HG02840 (cell line): ENCODE data around the gene DCP1A.

Source experiments
- ATAC-seq: cut with Tn5 transposase; IDR thresholded peaks from one replicate; pipeline ENCODE4 v1.9.1; 2021; ENCODE audit warnings: mild to moderate bottlenecking, moderate library complexity, moderate number of reproducible peaks; ENCODE audit not compliant: unreplicated experiment, low FRiP score

Gene DCP1A

DNA sequence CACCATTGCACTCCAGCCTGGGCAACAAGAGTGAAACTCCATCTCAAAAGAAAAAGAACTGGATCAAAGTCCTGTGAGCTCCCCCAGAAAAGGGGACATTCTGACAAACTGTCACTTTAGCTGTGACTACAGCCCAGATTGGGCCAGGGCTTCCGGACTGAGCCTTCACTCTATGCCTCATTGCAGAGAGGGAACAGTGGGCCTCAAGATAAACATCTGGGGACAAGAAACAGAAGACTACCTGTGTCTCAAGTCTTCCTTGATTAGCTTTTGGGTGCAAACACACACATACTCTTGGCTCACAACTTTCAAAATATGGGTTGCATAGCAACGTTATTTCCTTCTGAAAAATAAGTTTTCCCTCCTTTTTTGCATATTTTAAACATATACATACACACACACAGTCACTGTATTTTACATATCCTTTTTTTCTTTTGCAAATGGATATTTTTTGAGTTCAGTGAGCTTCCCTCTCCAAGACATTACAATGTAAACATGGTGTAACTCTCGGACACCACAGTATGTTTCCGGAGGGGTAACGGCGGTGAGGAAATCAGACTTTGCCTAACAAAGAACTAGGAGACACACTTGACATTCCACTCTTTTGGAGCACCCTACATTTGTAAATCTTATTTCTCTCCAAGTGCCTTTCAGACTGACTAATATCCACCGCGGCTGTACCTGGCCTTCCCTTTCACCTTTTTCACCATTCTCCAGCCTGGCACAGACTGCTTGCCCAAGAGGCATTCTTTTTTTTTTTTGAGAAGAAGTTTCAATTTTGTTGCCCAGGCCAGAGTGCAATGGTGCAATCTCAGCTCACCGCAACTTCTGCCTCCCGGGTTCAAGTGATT, 95.0 kb downstream of the DCP1A start:
- no peak for ATAC-seq

DNA sequence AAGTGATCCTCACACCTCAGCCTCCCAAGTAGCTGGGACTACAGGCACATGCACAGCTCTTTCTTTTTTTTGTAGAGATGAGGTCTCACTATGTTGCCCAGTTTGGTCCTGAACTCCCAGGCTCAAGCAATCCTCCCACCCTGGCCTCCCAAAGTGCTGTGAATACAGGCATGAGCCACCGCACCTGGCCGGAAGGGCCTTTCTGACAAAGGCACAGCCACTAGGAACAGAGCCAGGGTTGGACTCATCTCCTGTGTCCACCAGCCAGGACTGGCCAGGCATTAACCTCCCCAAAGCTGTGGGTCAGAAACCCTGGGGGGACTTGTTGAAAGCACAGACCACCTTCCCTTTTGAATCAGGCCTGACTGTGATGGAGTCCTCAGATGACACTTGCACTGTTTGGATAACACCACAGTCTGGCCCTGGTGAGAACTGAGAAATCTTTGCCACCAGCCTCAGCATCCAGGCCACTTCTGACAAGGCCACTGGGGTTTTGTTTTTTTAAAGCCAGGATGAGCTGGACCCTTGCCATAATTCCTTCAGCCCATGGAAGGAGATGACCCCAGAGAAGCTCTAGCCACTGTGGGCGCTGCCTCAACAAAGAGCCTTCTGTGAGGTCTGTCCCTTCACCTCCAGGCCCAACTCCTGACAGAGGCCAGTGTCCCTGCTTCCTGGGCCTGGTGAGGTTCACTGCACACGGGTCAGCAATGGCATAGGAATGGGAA, 96.3 kb downstream of the DCP1A start:
- ATAC-seq, result no peak

DNA sequence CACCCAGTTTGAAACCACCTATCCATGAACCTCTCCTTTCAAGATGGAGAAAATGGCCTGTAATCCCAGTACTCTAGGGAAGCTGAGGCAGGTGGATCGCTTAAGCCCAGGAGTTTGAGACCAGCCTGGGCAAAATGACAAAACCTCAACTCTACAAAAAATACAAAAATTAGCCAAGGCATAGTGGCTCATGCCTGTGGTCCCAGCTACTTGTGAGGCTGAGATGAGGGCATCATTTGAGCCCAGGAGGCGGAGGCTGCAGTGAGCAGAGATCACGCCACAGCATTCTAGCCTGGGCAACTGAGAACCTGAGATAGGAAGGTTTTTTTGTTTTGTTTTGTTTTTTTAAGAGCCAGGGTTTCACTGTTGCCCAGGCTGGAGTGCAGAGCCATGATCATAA, 96.9 kb downstream of the DCP1A start:
- no peak for ATAC-seq

DNA sequence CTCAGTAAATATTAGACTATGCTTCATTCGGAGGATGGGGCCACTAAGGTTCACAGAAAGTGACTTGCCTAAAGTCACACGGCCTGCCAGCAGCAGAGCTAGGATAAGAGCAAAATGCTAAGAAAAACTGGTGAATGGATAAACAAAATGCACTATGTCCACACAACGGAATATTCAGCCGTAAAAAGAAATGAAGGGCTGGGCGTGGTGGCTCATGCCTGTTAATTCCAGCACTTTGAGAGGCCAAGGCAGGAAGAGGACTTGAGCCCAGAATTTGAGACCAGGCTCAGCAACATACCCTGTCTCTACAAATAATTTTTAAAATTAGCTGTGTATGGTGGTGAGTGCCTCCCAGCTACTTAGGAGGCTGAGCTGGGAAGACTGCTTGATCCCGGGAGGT, 99.2 kb downstream of the DCP1A start:
- ATAC-seq, result no peak

DNA sequence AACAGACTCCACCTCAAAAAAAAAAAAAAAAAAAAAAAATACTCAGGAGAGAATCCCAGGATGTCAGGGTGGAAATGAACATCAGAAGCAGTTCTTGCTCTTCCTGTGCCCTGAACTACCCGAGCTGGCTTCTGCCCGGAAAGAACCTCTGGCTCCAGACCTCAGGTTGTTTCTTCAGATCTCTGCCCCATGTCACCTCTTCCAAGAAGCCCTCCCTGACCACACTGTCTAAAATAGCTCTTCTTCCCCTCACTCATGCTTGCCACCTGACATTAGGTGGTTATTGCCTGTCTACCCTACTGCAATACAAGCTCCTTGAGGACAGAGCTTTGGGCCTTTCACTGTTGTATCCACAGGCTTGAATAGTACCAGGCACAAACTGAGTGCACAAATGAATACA, 99.7 kb downstream of the DCP1A start:
- ATAC-seq, result no peak

DNA sequence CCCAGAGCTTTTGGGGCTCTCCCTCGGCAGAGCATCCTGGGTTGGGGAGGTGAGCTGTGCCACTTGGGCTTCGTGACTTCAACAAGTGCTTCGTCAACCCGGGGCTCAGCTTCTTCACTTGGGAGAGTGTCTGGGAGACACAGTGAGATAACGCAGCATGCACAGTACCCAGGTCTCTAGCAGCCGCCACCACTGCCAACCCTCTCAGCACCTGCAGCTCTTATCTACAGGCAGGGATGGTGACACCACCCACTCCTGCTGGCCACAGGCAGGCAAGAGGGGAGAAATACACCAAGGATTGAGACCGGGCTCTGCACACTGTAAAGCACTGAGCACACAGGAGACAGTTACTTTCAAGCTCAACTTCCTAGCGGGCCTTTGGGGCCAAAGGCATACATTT, 103.1 kb downstream of the DCP1A start:
- no peak for ATAC-seq

DNA sequence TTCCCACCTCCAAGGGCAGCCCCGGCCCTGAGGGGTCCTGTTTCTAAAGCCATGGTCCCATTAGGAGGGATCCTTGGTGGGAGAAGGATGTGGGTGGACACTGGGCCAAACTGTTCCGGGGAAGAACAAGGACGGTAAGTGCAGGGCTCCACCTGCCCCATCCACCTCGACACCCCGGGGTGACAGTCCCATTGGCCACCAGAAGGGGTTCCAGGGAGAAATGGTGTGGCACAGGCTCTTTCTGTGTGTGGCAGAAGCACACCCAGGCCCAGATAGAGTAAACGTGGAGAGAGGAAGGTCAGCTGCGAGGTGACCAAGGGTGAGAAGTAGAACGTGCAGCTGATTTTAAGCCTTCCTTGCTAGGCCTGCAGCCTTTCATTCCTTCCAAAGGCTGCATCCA, 103.6 kb downstream of the DCP1A start:
- no peak for ATAC-seq

DNA sequence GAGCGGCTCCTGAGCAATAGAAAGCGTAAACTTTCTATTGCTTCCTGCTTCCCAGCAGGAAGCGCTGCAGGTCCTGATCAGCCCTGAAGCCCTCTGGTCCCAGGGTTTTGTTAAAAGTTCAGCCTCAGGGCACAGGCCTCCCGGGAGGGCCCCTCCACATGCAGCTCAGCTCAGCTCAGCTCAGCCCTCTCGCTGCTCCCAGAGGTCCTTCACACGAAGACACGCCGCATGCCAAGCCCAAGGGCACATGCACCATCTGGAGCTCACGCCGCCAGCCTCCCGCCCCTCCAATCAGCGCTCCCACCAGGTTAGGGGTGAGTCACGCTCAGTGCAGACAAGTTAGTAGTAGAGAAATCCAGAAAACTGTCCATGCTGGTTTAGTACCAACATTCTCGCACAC, 104.2 kb downstream of the DCP1A start:
- ATAC-seq, result no peak

DNA sequence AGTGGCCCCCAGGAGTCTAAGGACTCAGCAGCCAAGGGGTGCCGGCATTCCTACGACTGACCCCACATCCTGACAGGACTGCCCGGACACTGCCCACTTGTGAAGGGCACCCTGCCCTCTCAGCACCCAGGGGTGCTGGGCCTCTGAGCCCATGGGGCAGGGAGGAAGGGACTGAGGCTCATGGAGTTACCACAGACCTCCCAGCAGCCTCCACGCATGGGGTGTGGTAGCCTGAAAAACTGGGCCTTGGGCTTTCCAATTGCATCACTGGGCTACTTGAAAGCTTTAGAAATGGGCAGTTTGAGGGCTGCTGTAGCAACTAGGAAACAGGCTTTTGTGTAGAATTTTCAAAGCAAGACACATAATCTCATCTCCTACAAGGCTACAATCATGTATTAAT, 104.7 kb downstream of the DCP1A start:
- ATAC-seq, result no peak

DNA sequence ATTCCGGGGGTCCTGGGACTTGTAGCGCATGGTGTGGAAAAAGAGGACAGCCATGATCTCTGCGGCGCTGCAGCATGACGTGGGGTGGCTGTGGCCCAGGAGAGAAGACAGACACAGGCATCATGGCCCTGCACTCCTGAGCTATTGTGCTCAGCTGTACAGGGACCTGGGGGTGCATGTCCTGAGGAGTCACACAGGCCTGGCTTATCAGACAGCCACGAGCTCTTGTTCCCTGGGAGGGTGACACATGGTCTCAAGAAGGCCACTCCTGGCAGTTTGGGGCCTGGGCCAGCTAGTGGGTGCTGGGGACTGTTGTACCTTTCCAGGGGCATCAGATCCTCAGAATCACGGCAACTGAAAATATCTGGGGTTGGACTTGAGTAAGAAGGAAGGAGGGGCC, 105.2 kb downstream of the DCP1A start:
- ATAC-seq, result no peak

DNA sequence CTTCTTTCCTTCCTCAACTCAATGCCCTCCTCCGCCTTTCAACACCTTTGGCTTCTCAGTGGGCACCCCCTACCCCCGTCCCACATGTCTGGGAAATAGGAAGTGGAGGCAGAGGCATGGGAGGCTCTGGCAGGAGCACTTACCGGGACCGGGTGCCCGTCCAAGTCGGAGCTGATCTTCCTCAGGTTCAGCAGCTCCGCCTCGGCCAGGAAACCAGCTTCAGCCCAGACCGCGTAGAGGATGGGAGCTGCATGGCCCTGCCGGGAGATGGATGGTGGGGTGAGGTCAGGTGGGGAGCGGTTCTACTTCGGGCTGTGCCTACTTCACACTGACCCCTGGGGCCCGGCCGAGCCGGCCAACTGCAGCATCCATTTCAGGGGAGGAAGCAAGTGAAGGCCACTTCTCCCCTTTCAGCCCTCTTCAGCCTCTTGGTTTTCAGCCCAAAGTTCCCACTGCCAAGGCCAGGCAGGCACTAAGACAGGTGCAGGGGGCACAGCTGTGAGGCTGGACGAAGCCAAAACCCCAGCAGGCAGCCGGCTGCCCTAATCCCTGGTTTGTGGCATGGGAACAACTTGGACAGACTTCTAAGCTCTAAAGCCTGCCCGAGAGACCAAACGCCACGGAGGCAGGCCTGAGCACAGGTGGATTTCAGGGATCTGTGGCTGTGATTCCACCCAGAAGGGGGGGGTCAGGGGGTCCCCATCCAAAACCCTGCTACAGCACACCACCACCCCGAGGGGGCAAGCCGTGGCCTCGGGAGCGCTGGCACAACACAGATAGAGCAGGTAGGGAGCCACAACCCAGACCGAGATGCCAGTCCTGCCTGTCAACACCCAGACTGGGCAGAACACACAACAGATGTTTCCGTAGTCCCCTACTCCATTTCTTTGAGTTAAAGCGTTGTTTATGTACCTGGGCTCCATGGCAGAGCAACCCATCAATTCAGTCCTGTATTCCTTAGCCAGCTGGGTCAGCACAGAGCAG, 106.1 kb downstream of the DCP1A start:
- no peak for ATAC-seq

DNA sequence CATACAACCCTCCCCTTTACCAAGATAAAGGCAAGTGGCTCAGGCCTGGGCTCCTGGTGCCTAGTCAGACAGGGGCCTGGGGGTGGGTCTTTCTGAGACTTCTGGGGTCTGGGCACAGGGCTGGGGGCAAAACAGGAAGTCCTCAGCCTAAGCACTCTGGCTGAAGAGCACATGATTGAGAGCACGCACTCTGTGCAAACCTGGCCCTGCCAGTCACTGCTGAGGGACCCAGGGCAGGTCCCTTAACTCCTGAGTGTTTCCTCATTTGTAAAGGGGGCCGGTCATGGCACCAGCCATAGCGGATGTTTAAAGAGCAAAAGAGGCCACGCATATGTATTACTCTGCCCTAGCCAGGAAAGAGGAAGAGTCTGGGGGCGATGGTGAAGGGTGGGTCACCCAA, 107.5 kb downstream of the DCP1A start:
- no peak for ATAC-seq

DNA sequence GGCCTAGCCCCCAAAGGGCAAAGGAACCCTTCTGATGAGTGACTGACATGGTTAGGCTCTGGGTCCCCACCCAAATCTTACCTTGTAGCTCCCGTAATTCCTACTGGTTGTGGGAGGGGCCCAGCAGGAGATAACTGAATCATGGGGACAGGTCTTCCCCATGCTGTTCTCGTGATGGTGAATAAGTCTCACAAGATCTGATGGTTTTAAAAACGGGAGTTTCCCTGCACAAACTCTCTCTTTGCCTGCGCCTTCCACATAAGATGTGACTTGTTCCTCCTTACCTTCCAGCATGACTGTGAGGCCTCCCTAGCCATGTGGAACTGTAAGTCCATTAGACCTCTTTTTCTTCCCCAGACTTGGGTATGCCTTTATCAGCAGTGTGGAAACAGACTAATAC, 108.5 kb downstream of the DCP1A start:
- ATAC-seq, result no peak

DNA sequence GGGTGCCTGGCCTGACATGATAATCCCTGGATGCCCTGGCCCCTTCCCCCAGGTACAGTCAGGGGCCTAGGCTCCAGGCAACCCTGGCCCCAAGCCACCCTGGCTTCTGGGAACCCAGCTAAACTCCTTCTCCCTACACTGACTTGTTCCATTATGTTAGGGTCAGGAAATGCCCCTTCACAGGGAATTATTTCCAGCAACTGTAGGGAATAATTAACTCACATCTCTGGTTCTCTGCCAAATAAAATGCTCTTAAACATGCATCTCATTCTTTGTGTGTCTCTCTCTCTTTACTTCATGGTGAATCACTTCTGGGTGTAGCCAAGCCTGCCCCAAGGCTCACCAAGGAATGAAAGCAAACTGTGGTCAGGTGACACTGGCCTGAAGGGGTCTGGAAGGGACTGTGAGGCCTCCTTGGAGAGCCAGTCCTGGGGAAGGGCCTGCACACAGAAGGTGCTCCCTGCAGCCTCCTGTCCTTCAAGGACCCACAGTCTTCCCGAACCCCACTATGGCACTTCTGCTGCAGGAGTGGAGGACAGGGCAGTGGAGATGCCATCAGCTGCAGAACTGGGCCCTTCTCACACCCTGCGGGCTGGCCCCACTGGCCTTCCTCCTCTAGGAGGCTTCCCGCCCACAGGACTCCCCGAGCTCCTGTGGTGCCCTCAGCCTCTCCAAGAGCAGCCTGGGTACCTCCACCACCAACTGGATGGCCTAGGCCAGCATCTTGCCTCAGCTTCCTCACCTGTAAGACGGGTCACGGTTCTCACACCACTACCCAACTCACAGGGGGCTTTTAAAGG, 109.1 kb downstream of the DCP1A start:
- no peak for ATAC-seq

DNA sequence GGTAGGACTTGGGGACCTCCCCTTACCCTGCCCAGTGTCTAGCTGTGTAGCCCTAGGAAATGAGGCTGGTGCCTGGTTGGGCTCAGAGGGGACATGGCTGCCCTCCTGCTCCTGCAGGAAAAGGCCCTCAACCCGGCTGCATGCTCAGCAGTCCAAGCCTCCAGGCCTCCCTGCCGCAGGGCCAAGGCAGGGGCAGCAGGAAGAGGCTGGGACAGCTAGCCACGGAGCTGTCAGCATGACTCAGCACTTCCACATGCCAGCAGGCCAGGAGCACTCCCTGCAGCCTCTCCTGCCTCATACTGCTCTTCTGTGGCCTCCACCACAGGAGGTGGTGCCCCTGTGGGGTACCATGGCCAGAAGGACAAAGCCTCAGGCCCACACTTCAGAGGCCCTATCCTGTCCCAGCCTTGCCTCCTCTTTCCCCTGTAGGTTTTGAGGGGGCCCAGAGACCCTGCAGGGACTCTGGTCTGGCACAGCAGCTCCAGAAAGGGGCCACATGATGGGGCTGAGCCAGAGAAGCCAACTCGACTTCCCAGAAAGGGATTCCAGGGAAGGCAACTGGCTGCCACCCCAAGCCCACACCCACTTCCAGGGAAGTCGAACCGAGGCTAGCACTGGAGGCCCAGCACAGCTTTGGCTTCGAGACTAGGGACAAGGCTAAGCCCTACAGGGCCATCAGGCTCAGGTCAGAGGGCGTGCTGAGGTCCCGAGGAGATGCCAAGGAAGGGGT, 111.1 kb downstream of the DCP1A start:
- ATAC-seq, result no peak

DNA sequence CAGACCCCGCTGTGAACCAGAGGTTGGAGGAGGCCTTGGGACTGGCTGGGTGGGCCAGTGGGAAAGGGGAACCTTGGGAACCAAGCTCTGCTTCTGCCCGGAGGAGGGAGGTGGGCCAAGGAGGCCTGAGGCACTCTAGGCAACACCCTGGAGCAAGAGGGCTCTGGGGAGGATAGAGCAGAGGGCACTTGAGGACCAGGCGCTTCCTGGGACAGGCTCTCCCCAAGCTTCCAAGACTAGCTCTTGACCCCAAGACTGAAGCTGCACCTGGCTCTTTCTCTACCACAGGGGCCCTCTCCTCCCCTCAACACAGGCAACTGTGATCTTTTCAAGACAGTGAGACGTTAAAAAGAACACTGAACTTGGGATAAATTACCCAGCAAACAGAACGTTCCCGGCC, 111.8 kb downstream of the DCP1A start:
- ATAC-seq, result no peak

DNA sequence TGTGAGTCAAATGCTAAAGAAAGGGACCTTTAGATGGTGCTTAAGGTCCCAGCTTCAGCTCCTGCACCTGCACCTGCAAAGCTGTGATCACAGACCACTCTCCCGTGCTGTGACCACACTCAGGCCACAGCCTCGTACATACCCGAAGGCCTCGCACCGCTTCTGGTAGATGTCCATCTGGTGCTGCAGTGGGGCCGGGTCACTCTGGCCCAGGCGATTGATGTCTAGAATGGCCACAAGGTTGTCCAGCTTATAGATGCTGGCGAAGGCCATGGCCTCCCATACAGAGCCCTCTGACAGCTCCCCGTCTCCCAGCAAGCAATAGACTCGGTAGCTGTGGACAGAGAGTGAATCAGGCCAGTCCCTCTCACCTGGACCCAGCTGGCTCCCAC, 112.5 kb downstream of the DCP1A start:
- no peak for ATAC-seq

DNA sequence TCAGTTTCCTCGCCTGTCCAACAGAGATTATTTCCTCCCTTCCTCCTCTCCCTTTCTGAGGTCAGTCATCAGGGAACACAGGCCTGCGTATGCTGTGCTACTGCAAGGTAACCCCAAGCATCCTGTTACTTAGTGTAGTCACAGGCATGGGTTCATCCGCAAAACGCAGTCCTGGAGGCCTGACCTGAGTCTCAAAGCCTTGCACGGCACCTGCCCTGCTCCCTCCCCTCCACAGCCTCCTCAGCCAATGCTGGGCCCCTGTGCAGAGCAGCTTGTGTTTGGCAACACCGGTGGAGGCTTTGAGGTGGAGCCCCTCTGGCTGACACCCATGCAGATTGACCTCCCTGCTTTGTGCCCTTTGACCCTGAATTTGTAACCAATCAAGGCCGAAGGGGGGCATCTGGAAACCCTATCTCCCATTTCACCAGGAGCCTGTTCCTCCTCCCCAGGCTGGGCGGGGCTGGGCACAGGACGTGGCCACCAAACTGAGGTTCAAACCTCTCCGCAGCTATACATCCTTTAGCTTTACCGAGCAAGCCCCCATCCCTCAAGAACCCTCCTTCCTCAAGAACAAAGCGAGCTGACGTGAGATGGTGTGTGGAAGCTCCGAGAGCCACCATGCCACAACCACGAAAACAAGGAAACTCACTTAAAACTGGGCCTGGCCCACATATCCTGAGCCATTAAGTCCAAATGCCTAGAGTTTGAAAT, 113.1 kb downstream of the DCP1A start:
- no peak for ATAC-seq
